ENCODE results near the gene PTGR2. TPM values are rescaled to one million over a fixed set of nuclear protein-coding genes. Genes with fewer than 3 reads are reported as not detected.
"Not testable (repeated sequence)": the region's sequence is repeated elsewhere in the genome, so short reads cannot be mapped to it uniquely, and the experiment has no call there.

PTGR2 gene
- total RNA-seq, 1 donor from 2014 or later, result 5.8 TPM

- DNase-seq (ENCODE audit: low read depth), result no peak
- FAIRE-seq, result no peak
- Histone ChIP-seq H3K36me3 (ENCODE audit: control insufficient read depth, insufficient read depth, low read length) (peaks cover 5% of the 10 kb centered on the region), H3K27me3 (ENCODE audit: control insufficient read depth, insufficient read depth, low read length) (no peaks in the 10 kb centered on the region), H3K4me3 (ENCODE audit: low read depth, low read length) (no peak overlapping the region)
- TF ChIP-seq CTCF (IDR thresholded peaks at IDR 0.05; ENCODE audit: insufficient read depth, low read length, severe bottlenecking), result no peak
Observed at GRCh38 chr14:73865534-73866113, 14.0 kb downstream of the PTGR2 start.

GRCh38 chr14:73869754-73870153 is 18.1 kb downstream of the PTGR2 start:
- not testable (repeated sequence) for FAIRE-seq; H3K4me3 ChIP-seq (ENCODE audit: low read depth, low read length); H3K27me3 ChIP-seq (ENCODE audit: control insufficient read depth, insufficient read depth, low read length); DNase-seq (ENCODE audit: low read depth); H3K36me3 ChIP-seq (ENCODE audit: control insufficient read depth, insufficient read depth, low read length)

GRCh38 chr14:73870525-73871235 is 19.0 kb downstream of the PTGR2 start:
- DNase-seq (ENCODE audit: low read depth) (no peak), FAIRE-seq (no peak)
- TF ChIP-seq CTCF (IDR thresholded peaks at IDR 0.05; ENCODE audit: insufficient read depth, low read length, severe bottlenecking), result no peak
- Histone ChIP-seq H3K36me3 (ENCODE audit: control insufficient read depth, insufficient read depth, low read length) (peaks cover 5% of the 10 kb centered on the region), H3K4me3 (ENCODE audit: low read depth, low read length) (no peak overlapping the region), H3K27me3 (ENCODE audit: control insufficient read depth, insufficient read depth, low read length) (no peaks in the 10 kb centered on the region)

GRCh38 chr14:73873660-73874059 is 22.0 kb downstream of the PTGR2 start:
- peaks cover 3% of the 10 kb centered on the region for H3K36me3 ChIP-seq (ENCODE audit: control insufficient read depth, insufficient read depth, low read length)
- FAIRE-seq, result no peak
- no peak for DNase-seq (ENCODE audit: low read depth)

GRCh38 chr14:73877790-73878189 is 26.2 kb downstream of the PTGR2 start:
- Histone ChIP-seq H3K4me3 (ENCODE audit: low read depth, low read length) (no peak overlapping the region), H3K36me3 (ENCODE audit: control insufficient read depth, insufficient read depth, low read length) (peaks cover 1% of the 10 kb centered on the region), H3K27me3 (ENCODE audit: control insufficient read depth, insufficient read depth, low read length) (no peaks in the 10 kb centered on the region)
- FAIRE-seq, result no peak
- DNase-seq (ENCODE audit: low read depth), result no peak
- TF ChIP-seq CTCF (IDR thresholded peaks at IDR 0.05; ENCODE audit: insufficient read depth, low read length, severe bottlenecking), result no peak

More at GRCh38 chr14:73873660-73874059, 22.0 kb downstream of the PTGR2 start:
- Histone ChIP-seq H3K4me3 (ENCODE audit: low read depth, low read length) (no peak overlapping the region), H3K27me3 (ENCODE audit: control insufficient read depth, insufficient read depth, low read length) (no peaks in the 10 kb centered on the region)
- no peak for TF ChIP-seq CTCF (IDR thresholded peaks at IDR 0.05; ENCODE audit: insufficient read depth, low read length, severe bottlenecking)

- FAIRE-seq, result no peak
- no peaks in the 10 kb centered on the region for H3K27me3 ChIP-seq (ENCODE audit: control insufficient read depth, insufficient read depth, low read length)
- no peak for DNase-seq (ENCODE audit: low read depth)
- peaks cover 1% of the 10 kb centered on the region for H3K36me3 ChIP-seq (ENCODE audit: control insufficient read depth, insufficient read depth, low read length)
- H3K4me3 ChIP-seq (ENCODE audit: low read depth, low read length), result no peak overlapping the region
- TF ChIP-seq CTCF (IDR thresholded peaks at IDR 0.05; ENCODE audit: insufficient read depth, low read length, severe bottlenecking), result no peak
Observed at GRCh38 chr14:73878436-73878835, 26.8 kb downstream of the PTGR2 start.
